ENCODE measurements around the gene NUP153. TPM values are rescaled to one million over a fixed set of nuclear protein-coding genes. Genes with fewer than 3 reads are reported as not detected.

Gene NUP153
- total and polyA plus RNA-seq, 2 of the 8 experiments (the other 6 are each of a cell fraction or from before 2014, with no cell fraction given), result 47.0 to 84.8 TPM

DNA sequence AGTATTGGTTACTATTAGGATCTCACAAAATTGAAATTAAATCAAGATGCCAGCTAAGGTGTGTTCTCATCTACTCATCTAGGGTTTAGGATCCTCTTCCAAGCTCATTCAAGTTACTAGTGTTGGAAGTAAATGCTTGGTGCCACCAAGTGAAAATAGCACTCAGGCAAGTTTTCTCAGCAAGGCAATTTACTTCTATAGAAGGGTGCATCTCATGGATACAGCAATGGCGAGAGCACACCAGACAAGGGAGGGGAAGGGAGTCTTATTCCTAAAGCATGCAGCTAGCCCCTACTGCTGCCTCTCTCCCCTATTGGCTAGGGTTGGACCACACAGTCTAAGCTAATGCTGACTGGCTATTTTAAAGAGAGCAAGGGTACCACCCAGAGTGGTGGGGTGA lies 129.7 kb downstream of the NUP153 start (continued):
- TF ChIP-seq, protein P1, sequence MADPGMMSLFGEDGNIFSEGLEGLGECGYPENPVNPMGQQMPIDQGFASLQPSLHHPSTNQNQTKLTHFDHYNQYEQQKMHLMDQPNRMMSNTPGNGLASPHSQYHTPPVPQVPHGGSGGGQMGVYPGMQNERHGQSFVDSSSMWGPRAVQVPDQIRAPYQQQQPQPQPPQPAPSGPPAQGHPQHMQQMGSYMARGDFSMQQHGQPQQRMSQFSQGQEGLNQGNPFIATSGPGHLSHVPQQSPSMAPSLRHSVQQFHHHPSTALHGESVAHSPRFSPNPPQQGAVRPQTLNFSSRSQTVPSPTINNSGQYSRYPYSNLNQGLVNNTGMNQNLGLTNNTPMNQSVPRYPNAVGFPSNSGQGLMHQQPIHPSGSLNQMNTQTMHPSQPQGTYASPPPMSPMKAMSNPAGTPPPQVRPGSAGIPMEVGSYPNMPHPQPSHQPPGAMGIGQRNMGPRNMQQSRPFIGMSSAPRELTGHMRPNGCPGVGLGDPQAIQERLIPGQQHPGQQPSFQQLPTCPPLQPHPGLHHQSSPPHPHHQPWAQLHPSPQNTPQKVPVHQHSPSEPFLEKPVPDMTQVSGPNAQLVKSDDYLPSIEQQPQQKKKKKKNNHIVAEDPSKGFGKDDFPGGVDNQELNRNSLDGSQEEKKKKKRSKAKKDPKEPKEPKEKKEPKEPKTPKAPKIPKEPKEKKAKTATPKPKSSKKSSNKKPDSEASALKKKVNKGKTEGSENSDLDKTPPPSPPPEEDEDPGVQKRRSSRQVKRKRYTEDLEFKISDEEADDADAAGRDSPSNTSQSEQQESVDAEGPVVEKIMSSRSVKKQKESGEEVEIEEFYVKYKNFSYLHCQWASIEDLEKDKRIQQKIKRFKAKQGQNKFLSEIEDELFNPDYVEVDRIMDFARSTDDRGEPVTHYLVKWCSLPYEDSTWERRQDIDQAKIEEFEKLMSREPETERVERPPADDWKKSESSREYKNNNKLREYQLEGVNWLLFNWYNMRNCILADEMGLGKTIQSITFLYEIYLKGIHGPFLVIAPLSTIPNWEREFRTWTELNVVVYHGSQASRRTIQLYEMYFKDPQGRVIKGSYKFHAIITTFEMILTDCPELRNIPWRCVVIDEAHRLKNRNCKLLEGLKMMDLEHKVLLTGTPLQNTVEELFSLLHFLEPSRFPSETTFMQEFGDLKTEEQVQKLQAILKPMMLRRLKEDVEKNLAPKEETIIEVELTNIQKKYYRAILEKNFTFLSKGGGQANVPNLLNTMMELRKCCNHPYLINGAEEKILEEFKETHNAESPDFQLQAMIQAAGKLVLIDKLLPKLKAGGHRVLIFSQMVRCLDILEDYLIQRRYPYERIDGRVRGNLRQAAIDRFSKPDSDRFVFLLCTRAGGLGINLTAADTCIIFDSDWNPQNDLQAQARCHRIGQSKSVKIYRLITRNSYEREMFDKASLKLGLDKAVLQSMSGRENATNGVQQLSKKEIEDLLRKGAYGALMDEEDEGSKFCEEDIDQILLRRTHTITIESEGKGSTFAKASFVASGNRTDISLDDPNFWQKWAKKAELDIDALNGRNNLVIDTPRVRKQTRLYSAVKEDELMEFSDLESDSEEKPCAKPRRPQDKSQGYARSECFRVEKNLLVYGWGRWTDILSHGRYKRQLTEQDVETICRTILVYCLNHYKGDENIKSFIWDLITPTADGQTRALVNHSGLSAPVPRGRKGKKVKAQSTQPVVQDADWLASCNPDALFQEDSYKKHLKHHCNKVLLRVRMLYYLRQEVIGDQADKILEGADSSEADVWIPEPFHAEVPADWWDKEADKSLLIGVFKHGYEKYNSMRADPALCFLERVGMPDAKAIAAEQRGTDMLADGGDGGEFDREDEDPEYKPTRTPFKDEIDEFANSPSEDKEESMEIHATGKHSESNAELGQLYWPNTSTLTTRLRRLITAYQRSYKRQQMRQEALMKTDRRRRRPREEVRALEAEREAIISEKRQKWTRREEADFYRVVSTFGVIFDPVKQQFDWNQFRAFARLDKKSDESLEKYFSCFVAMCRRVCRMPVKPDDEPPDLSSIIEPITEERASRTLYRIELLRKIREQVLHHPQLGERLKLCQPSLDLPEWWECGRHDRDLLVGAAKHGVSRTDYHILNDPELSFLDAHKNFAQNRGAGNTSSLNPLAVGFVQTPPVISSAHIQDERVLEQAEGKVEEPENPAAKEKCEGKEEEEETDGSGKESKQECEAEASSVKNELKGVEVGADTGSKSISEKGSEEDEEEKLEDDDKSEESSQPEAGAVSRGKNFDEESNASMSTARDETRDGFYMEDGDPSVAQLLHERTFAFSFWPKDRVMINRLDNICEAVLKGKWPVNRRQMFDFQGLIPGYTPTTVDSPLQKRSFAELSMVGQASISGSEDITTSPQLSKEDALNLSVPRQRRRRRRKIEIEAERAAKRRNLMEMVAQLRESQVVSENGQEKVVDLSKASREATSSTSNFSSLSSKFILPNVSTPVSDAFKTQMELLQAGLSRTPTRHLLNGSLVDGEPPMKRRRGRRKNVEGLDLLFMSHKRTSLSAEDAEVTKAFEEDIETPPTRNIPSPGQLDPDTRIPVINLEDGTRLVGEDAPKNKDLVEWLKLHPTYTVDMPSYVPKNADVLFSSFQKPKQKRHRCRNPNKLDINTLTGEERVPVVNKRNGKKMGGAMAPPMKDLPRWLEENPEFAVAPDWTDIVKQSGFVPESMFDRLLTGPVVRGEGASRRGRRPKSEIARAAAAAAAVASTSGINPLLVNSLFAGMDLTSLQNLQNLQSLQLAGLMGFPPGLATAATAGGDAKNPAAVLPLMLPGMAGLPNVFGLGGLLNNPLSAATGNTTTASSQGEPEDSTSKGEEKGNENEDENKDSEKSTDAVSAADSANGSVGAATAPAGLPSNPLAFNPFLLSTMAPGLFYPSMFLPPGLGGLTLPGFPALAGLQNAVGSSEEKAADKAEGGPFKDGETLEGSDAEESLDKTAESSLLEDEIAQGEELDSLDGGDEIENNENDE (IDR thresholded peaks at IDR 0.05; ENCODE audit: insufficient replicate concordance, low read length), result no peak
- no peak for TF ChIP-seq KDM5A (IDR thresholded peaks at IDR 0.05; ENCODE audit: low read length)
- no peak for TF ChIP-seq SRF (IDR thresholded peaks at IDR 0.05; ENCODE audit: low read depth, low read length)
- no peak for TF ChIP-seq CBX8 (IDR thresholded peaks at IDR 0.05; ENCODE audit: borderline replicate concordance, low read depth, low read length)
- TF ChIP-seq SUZ12 (IDR thresholded peaks at IDR 0.05; ENCODE audit: low read length), result no peak
- TF ChIP-seq SIRT6 (IDR thresholded peaks at IDR 0.05; ENCODE audit: low read length), result no peak
